Coronary artery (tissue), 2 donors: ENCODE data around the gene FOSB.

Experiments
- DNase-seq: peaks from one replicate; pipeline ENCODE4 v3.0.0-alpha.2; 2017; ENCODE audit warnings: low spot score
- H3K27ac ChIP-seq, 2 donors: fragments of 200-600 bp; sonication (generic); one replicate each; pipeline ENCODE4 v1.5.1; 2016 to 2019
- H3K4me3 ChIP-seq: fragments of 200-600 bp; sonication (generic); 2 replicates; pipeline ENCODE4 v1.5.1; 2016; ENCODE audit warnings: mild to moderate bottlenecking, moderate library complexity
- TF ChIP-seq, protein P1 (sequence below): fragments of 200-600 bp; sonication (generic); IDR thresholded peaks from one replicate; pipeline ENCODE4 v1.5.1; 2019; ENCODE audit warnings: antibody characterized with exemption

FOSB gene

DNA sequence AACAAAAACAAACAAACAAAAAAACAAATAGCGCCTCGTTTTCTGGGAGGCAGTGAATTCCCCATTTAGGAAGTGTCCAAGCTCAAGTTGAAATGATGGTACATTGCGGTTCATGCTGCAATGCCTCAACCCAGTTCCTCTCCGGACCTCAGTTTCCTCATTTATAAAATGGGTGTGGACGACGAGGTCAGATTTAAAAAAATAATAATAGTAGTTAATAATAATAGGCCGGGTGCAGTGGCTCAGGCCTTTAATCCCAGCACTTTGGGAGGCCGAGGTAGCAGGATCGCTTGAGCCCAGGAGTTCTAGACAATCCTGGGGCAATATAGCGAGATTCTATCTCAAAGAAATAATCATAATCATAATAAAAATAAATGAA is 28.6 kb upstream of the FOSB start:
- Histone ChIP-seq H3K27ac (peak overlapping the region; percentile 96 to 99), H3K4me3 (peak overlapping the region; percentile 89)
- TF ChIP-seq, protein P1, sequence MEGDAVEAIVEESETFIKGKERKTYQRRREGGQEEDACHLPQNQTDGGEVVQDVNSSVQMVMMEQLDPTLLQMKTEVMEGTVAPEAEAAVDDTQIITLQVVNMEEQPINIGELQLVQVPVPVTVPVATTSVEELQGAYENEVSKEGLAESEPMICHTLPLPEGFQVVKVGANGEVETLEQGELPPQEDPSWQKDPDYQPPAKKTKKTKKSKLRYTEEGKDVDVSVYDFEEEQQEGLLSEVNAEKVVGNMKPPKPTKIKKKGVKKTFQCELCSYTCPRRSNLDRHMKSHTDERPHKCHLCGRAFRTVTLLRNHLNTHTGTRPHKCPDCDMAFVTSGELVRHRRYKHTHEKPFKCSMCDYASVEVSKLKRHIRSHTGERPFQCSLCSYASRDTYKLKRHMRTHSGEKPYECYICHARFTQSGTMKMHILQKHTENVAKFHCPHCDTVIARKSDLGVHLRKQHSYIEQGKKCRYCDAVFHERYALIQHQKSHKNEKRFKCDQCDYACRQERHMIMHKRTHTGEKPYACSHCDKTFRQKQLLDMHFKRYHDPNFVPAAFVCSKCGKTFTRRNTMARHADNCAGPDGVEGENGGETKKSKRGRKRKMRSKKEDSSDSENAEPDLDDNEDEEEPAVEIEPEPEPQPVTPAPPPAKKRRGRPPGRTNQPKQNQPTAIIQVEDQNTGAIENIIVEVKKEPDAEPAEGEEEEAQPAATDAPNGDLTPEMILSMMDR, result no peak
- no peak for DNase-seq

DNA sequence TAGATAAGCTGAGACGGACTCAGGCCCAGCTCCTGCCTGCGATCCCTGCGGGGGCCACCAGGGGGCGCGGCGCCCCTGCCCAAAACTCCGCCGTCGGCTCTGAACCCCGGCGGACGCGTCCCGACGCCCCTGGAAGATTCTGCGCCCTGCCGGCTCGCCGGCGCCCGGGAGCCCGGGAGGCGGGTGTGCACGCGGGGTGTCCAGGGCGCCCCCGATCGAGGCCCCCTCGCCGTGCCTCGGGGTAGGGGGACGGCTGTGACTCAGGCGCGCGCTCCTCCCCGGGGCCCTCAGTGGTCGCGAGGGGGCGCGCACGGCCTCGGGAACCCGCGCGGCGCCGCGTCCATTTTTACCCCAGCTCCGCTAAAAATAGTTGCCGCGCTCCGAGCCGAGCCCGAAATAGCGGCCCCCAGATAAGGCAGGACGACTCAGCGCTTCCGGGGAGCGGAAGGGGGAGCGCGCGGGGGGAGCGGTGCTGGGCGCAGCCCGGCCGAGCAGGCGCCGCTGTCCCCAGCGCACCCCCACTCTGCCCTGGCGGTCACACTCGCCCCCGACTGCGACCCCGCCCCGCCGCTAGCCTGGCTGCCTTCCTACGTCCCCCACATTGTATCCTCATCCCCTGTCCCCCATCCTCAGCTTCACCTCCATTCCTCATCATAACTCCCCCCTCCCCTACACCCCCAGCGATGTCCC is 28.1 kb upstream of the FOSB start:
- TF ChIP-seq, protein P1, result peak; percentile 99
- peak; percentile 91 for DNase-seq
- H3K27ac ChIP-seq, result peak overlapping the region; percentile 96 to 99
- H3K4me3 ChIP-seq, result peak overlapping the region; percentile 89

DNA sequence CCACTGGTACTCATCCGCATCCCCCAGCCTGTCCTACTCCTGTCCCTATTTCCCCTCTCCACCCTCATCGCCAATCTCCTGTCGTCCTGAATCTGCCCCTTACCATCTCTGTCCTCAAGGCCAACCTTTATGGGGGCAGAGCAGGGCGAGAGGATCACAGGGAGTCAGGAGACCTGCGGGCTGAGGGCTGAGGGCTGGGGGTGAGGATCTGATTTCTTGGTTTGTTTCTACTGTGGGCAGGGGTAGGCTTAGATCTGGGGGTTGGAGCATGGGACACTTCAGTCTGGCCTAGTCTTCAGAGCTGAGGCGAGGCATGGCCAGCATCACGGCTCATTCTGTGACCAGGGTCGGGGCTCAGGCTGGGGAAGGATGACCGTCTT is 27.5 kb upstream of the FOSB start:
- TF ChIP-seq, protein P1, result no peak
- Histone ChIP-seq H3K27ac (peak overlapping the region; percentile 96 to 99), H3K4me3 (peak overlapping the region; percentile 89)
- DNase-seq, result no peak

DNA sequence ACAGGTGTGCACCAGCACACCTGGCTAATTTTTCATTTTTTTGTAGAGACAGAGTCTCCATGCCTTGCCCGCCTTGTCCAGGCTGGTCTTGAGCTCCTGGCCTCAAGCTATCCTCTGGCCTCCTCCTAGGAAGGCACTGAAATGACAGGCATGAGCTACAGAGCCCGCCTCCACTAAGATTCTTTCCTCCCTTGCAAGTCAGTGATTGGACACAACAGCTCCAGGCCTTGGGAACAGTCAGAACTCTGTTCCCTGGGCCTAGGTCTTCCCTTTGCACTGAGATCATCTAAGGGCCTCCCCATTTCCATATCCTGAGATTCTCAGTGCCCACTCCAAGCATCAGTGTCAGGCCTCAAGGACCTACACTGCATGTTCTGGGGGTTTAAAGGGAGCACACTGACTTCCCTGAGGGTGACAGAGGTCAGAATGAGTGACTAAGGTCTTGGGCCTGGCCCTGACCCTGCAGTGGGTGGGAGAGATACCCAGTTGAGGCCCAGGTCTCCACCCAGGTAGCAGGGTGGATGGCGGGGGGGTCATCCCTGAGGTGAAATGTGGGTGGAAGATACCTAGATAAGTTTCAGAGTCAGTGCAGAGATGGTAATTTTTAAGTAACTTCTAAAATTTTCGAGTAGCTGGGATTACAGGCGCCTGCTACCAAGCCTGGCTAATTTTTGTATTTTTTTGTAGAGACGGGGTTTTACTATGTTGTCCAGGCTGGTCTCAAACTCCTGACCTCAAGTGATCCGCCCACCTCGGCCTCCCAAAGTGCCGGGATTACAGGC is 26.7 kb upstream of the FOSB start:
- Histone ChIP-seq H3K4me3 (no peak overlapping the region), H3K27ac (peak overlapping the region; percentile 96 to 99)
- no peak for DNase-seq
- TF ChIP-seq, protein P1, result no peak

DNA sequence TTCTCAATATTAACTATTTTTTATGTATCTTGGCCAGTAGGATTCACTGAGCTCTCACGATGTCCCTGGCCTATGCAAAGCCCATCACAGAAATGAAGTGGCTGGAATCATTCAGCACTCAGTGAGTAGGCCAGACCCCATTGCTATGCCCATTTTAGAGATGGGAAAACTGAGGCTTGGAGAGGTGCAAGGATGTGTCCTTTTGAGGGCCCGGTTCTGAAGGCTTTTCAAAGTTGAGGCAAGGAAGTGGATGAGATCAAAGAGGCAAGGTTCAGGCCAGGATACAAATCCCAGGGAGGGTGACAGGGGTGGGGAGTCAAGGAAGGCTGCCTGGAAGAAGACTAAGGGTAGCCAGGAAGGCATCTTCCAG is 25.4 kb upstream of the FOSB start:
- no peak for DNase-seq
- TF ChIP-seq, protein P1, result no peak
- H3K27ac ChIP-seq, result peak overlapping the region; percentile 93 to 97
- no peak overlapping the region for H3K4me3 ChIP-seq

DNA sequence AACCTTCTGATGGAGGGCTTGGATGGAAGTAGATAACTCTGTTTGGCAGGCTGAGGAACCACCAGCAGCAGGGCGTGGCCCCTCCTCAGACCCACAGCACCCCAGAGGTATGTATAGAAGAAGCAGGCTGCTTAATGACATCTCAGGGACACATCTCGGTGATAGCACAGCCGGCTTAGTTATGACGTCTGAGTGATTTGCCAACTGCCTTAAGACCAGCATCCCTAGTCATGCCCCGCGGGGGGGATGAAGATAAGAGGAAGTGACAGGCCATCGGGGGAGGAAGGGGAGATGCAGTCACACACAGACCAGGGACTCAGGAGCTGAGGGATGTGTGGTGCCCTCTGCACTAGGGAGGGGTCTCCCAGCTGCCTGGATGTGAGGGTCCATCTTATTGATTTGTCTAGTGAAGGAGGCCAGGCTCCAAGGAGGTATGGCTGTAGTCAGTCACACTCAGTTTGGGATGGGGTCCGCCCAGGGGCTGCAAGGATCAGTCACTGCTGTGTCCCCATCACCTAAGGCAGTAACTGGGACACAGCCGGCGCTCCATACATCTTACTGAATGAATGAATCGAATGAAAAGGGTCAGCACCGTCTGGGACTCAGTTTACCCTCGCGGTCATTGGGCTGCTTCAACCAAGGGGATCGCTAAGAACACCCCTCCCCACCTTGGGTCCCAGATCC is 24.9 kb upstream of the FOSB start:
- peak; percentile 89 for DNase-seq
- H3K4me3 ChIP-seq, result peak overlapping the region; percentile 66
- TF ChIP-seq, protein P1, result no peak
- H3K27ac ChIP-seq, result peak overlapping the region; percentile 93 to 97
